ENCODE results near the gene TMEM201. TPM values are rescaled to one million over a fixed set of nuclear protein-coding genes. Genes with fewer than 3 reads are reported as not detected.

TMEM201 gene
- polyA plus RNA-seq, 1 of the 3 experiments (the other 2 are of a cell fraction), result 8.2 TPM

- H3K9ac ChIP-seq, result peak overlapping the region; percentile 77
- H3K27me3 ChIP-seq (ENCODE audit: insufficient read depth), result no peaks in the 10 kb centered on the region
- H3K4me3 ChIP-seq (ENCODE audit: low read depth in 2 of 2, low read length in 1 of 2), result peak overlapping the region; percentile 67 to 78
- peak; percentile 87 for DNase-seq
- TF ChIP-seq TEAD4 (IDR thresholded peaks at IDR 0.05; ENCODE audit: borderline replicate concordance, insufficient read depth) (0 out of 2 replicates have a peak, but pooled peaks have one; percentile 11), ELF1 (IDR thresholded peaks at IDR 0.05) (no peak), TAF1 (IDR thresholded peaks at IDR 0.05; ENCODE audit: borderline replicate concordance, low read depth, low read length) (peak; percentile 30; the same call in 1 of the 2 replicates), TCF12 (IDR thresholded peaks at IDR 0.05) (no peak), USF1 (IDR thresholded peaks at IDR 0.05; ENCODE audit: borderline replicate concordance, low read depth) (0 out of 2 replicates have a peak, but pooled peaks have one; percentile 15), USF2 (IDR thresholded peaks at IDR 0.05; ENCODE audit: borderline replicate concordance, low read depth, low read length) (no peak), FOXM1 (IDR thresholded peaks at IDR 0.05; ENCODE audit: low read depth) (no peak), SIN3A (IDR thresholded peaks at IDR 0.05; ENCODE audit: borderline replicate concordance, low read depth, low read length) (no peak), MAX (IDR thresholded peaks at IDR 0.05; ENCODE audit: low read depth) (peak; percentile 27; the same call in 1 of the 2 replicates), CHD2 (IDR thresholded peaks at IDR 0.05; ENCODE audit: low read length, partially characterized antibody) (no peak), GATA2 (CRISPR knock-in tag; IDR thresholded peaks at IDR 0.05) (no peak), EP300 (IDR thresholded peaks at IDR 0.05; ENCODE audit: borderline replicate concordance in 1 of 2, low read depth in 1 of 2, low read length in 1 of 2) (no peak)
- H3K9me2 ChIP-seq, result no peaks in the 10 kb centered on the region
- no peaks in the 10 kb centered on the region for H3K9me3 ChIP-seq
- peaks cover 52% of the 10 kb centered on the region for H3K79me2 ChIP-seq (ENCODE audit: insufficient read depth)
- peaks cover 6% of the 10 kb centered on the region for H3F3A ChIP-seq (replicated peaks; ENCODE audit: insufficient read depth)
- no peaks in the 10 kb centered on the region for H3K36me3 ChIP-seq (replicated peaks in 1 of 2; ENCODE audit: control insufficient read depth in 1 of 2, insufficient read depth in 2 of 2, low read length in 1 of 2)
- CTCF ChIA-PET, result interaction anchor here (1.0 to 1.4 kb wide), 2 partner anchors 10 to 17 kb away, joined by 3 read pairs; no protein-coding TSS in a partner anchor
- H4K20me1 ChIP-seq (ENCODE audit: insufficient read depth), result peaks cover 26% of the 10 kb centered on the region
- peak overlapping the region; percentile 93 for H3K4me2 ChIP-seq
- H3K4me1 ChIP-seq (ENCODE audit: control insufficient read depth in 1 of 2, insufficient read depth in 2 of 2, low read depth in 1 of 2, low read length in 1 of 2), result peaks cover 0 to 7% of the 10 kb centered on the region in 2 experiments; a peak in 2 of 4 replicates
- POLR2A ChIA-PET, result interaction anchor here (1.0 kb wide), 2 partner anchors 11 to 29 kb away, joined by 4 read pairs; no protein-coding TSS in a partner anchor
- H2AFZ ChIP-seq (ENCODE audit: low read depth), result peak overlapping the region; percentile 72; the same call in 1 of the 2 replicates
- peak overlapping the region; percentile 60 to 84 for H3K27ac ChIP-seq (ENCODE audit: low read depth in 2 of 2, low read length in 1 of 2)
- 15% methylated on average over 19 of the region's 61 CpGs for WGBS (ENCODE audit: low lambda C conversion rate)
Measured at GRCh38 chr1:9539829-9540550, 48.7 kb upstream of the TMEM201 start.

GRCh38 chr1:9542430-9542829, 46.3 kb upstream of the TMEM201 start:
- DNase-seq, result no peak
- no peak overlapping the region for H3K4me2 ChIP-seq
- CTCF ChIA-PET, result no interaction called here
- no peak overlapping the region for H3K27ac ChIP-seq (ENCODE audit: low read depth in 2 of 2, low read length in 1 of 2)
- peaks cover 0 to 7% of the 10 kb centered on the region in 2 experiments; a peak in 2 of 4 replicates for H3K4me1 ChIP-seq (ENCODE audit: control insufficient read depth in 1 of 2, insufficient read depth in 2 of 2, low read depth in 1 of 2, low read length in 1 of 2)
- H4K20me1 ChIP-seq (ENCODE audit: insufficient read depth), result peaks cover 32% of the 10 kb centered on the region
- no peaks in the 10 kb centered on the region for H3K36me3 ChIP-seq (replicated peaks in 1 of 2; ENCODE audit: control insufficient read depth in 1 of 2, insufficient read depth in 2 of 2, low read length in 1 of 2)
- peak; percentile 20; the same call in 1 of the 2 replicates for TF ChIP-seq NFIC (IDR thresholded peaks at IDR 0.05; ENCODE audit: borderline replicate concordance)
- no peak for TF ChIP-seq MXI1 (IDR thresholded peaks at IDR 0.05; ENCODE audit: low read depth, low read length)
- TF ChIP-seq SMC3 (IDR thresholded peaks at IDR 0.05; ENCODE audit: low read depth, low read length), result no peak
- POLR2A ChIA-PET, result no interaction called here
- H3F3A ChIP-seq (replicated peaks; ENCODE audit: insufficient read depth), result peaks cover 6% of the 10 kb centered on the region
- H3K9me2 ChIP-seq, result no peaks in the 10 kb centered on the region
- no peaks in the 10 kb centered on the region for H3K9me3 ChIP-seq
- no peak overlapping the region for H3K9ac ChIP-seq
- H2AFZ ChIP-seq (ENCODE audit: low read depth), result no peak overlapping the region
- WGBS (ENCODE audit: low lambda C conversion rate), result 54% methylated on average over 3 of the region's 3 CpGs
- no peaks in the 10 kb centered on the region for H3K27me3 ChIP-seq (ENCODE audit: insufficient read depth)
- H3K4me3 ChIP-seq (ENCODE audit: low read depth in 2 of 2, low read length in 1 of 2), result no peak overlapping the region
- H3K79me2 ChIP-seq (ENCODE audit: insufficient read depth), result peaks cover 74% of the 10 kb centered on the region

Data from SK-N-SH (cell line).